ENCODE data around the gene LRP11.
"Not testable (repeated sequence)": the region's sequence is repeated elsewhere in the genome, so short reads cannot be mapped to it uniquely, and the experiment has no call there.

The LRP11 gene

GRCh38 chr6:149854532-149854931 is 9.6 kb downstream of the LRP11 start:
- Histone ChIP-seq H3K9me3 (ENCODE audit: insufficient read depth, low read depth, low read length) (no peaks in the 10 kb centered on the region), H3K9ac (ENCODE audit: low read depth, low read length, poor library complexity, severe bottlenecking) (no peak overlapping the region), H3K4me1 (ENCODE audit: insufficient read depth, low read length, poor library complexity, severe bottlenecking) (peaks cover 27% of the 10 kb centered on the region), H3K4me2 (ENCODE audit: low read depth, low read length, poor library complexity, severe bottlenecking) (no peak overlapping the region), H4K20me1 (ENCODE audit: insufficient read depth, low read length, poor library complexity, severe bottlenecking) (no peaks in the 10 kb centered on the region), H3K9me2 (replicated peaks; ENCODE audit: low read depth, low read length) (no peaks in the 10 kb centered on the region), H3K27me3 (ENCODE audit: insufficient read depth, low read length, poor library complexity, severe bottlenecking) (no peaks in the 10 kb centered on the region), H3F3A (ENCODE audit: low read depth) (no peaks in the 10 kb centered on the region), H3K4me3 (ENCODE audit: low read length, poor library complexity, severe bottlenecking) (no peak overlapping the region), H3K79me2 (ENCODE audit: insufficient read depth, low read length) (no peaks in the 10 kb centered on the region), H3K36me3 (ENCODE audit: insufficient read depth, low read length) (no peaks in the 10 kb centered on the region), H2AFZ (ENCODE audit: low read length) (no peak overlapping the region)
- no peak for TF ChIP-seq CTCF (conservative IDR thresholded peaks at IDR 0.05; ENCODE audit: low read length)
- no peak for TF ChIP-seq EZH2phosphoT487 (IDR thresholded peaks at IDR 0.05; ENCODE audit: borderline replicate concordance)

- not testable (repeated sequence) for H3K4me3 ChIP-seq (ENCODE audit: low read length, poor library complexity, severe bottlenecking); H2AFZ ChIP-seq (ENCODE audit: low read length); H3K27me3 ChIP-seq (ENCODE audit: insufficient read depth, low read length, poor library complexity, severe bottlenecking); H3K9me3 ChIP-seq (ENCODE audit: insufficient read depth, low read depth, low read length); H4K20me1 ChIP-seq (ENCODE audit: insufficient read depth, low read length, poor library complexity, severe bottlenecking); H3K4me2 ChIP-seq (ENCODE audit: low read depth, low read length, poor library complexity, severe bottlenecking); H3K9me2 ChIP-seq (replicated peaks; ENCODE audit: low read depth, low read length); H3K36me3 ChIP-seq (ENCODE audit: insufficient read depth, low read length); H3K9ac ChIP-seq (ENCODE audit: low read depth, low read length, poor library complexity, severe bottlenecking); H3K79me2 ChIP-seq (ENCODE audit: insufficient read depth, low read length); H3F3A ChIP-seq (ENCODE audit: low read depth)
- peaks cover 27% of the 10 kb centered on the region for H3K4me1 ChIP-seq (ENCODE audit: insufficient read depth, low read length, poor library complexity, severe bottlenecking)
Measured at GRCh38 chr6:149854017-149854416, 10.1 kb downstream of the LRP11 start.

- Histone ChIP-seq H3K36me3 (ENCODE audit: insufficient read depth, low read length) (no peaks in the 10 kb centered on the region), H3K4me3 (ENCODE audit: low read length, poor library complexity, severe bottlenecking) (no peak overlapping the region), H3K9me3 (ENCODE audit: insufficient read depth, low read depth, low read length) (no peaks in the 10 kb centered on the region), H3K9me2 (replicated peaks; ENCODE audit: low read depth, low read length) (no peaks in the 10 kb centered on the region), H2AFZ (ENCODE audit: low read length) (no peak overlapping the region), H3F3A (ENCODE audit: low read depth) (no peaks in the 10 kb centered on the region), H3K79me2 (ENCODE audit: insufficient read depth, low read length) (no peaks in the 10 kb centered on the region), H3K4me2 (ENCODE audit: low read depth, low read length, poor library complexity, severe bottlenecking) (no peak overlapping the region), H3K9ac (ENCODE audit: low read depth, low read length, poor library complexity, severe bottlenecking) (no peak overlapping the region), H3K4me1 (ENCODE audit: insufficient read depth, low read length, poor library complexity, severe bottlenecking) (peaks cover 30% of the 10 kb centered on the region), H3K27me3 (ENCODE audit: insufficient read depth, low read length, poor library complexity, severe bottlenecking) (no peaks in the 10 kb centered on the region), H4K20me1 (ENCODE audit: insufficient read depth, low read length, poor library complexity, severe bottlenecking) (no peaks in the 10 kb centered on the region)
- no peak for TF ChIP-seq EZH2phosphoT487 (IDR thresholded peaks at IDR 0.05; ENCODE audit: borderline replicate concordance)
- TF ChIP-seq CTCF (conservative IDR thresholded peaks at IDR 0.05; ENCODE audit: low read length), result no peak
Measured at GRCh38 chr6:149852881-149853280, 11.3 kb downstream of the LRP11 start.

GRCh38 chr6:149852180-149852579 is 12.0 kb downstream of the LRP11 start:
- TF ChIP-seq EZH2phosphoT487 (IDR thresholded peaks at IDR 0.05; ENCODE audit: borderline replicate concordance), result no peak
- TF ChIP-seq CTCF (conservative IDR thresholded peaks at IDR 0.05; ENCODE audit: low read length), result no peak
- Histone ChIP-seq H3K9ac (ENCODE audit: low read depth, low read length, poor library complexity, severe bottlenecking) (no peak overlapping the region), H3K4me2 (ENCODE audit: low read depth, low read length, poor library complexity, severe bottlenecking) (no peak overlapping the region), H3K79me2 (ENCODE audit: insufficient read depth, low read length) (no peaks in the 10 kb centered on the region), H2AFZ (ENCODE audit: low read length) (no peak overlapping the region), H3K4me3 (ENCODE audit: low read length, poor library complexity, severe bottlenecking) (no peak overlapping the region), H3K4me1 (ENCODE audit: insufficient read depth, low read length, poor library complexity, severe bottlenecking) (peaks cover 36% of the 10 kb centered on the region), H3K9me3 (ENCODE audit: insufficient read depth, low read depth, low read length) (no peaks in the 10 kb centered on the region), H3K36me3 (ENCODE audit: insufficient read depth, low read length) (no peaks in the 10 kb centered on the region), H3K27me3 (ENCODE audit: insufficient read depth, low read length, poor library complexity, severe bottlenecking) (no peaks in the 10 kb centered on the region), H3F3A (ENCODE audit: low read depth) (no peaks in the 10 kb centered on the region), H4K20me1 (ENCODE audit: insufficient read depth, low read length, poor library complexity, severe bottlenecking) (no peaks in the 10 kb centered on the region), H3K9me2 (replicated peaks; ENCODE audit: low read depth, low read length) (no peaks in the 10 kb centered on the region)
